Stomach (tissue), 4 donors: ENCODE results near the gene EIF4B.

Experiments
- EP300 ChIP-seq: sonication (generic); formaldehyde crosslinking; IDR thresholded peaks from one replicate; pipeline ENCODE4 v1.6.1; 2017; ENCODE audit warnings: antibody characterized with exemption
- POLR2AphosphoS5 ChIP-seq, 3 donors: sonication (generic); formaldehyde crosslinking; IDR thresholded peaks; one replicate each; pipeline ENCODE4 v1.6.1; 2016; ENCODE audit warnings: antibody characterized with exemption in 3 of 3
- TF ChIP-seq, protein P1 (sequence below), 7 experiments: fragments of 450-650 bp in 4 of 7; fragments of 200-600 bp in 3 of 7; sonication (generic) in 3 of 7; IDR thresholded peaks; one replicate each; pipeline ENCODE4 v1.5.1; 2016 to 2019; ENCODE audit warnings: antibody characterized with exemption in 7 of 7, control low read depth in 2 of 7, mild to moderate bottlenecking in 1 of 7

GRCh38 chr12:53039851-53040250 lies 33.6 kb downstream of the EIF4B start:
- TF ChIP-seq, protein P1, sequence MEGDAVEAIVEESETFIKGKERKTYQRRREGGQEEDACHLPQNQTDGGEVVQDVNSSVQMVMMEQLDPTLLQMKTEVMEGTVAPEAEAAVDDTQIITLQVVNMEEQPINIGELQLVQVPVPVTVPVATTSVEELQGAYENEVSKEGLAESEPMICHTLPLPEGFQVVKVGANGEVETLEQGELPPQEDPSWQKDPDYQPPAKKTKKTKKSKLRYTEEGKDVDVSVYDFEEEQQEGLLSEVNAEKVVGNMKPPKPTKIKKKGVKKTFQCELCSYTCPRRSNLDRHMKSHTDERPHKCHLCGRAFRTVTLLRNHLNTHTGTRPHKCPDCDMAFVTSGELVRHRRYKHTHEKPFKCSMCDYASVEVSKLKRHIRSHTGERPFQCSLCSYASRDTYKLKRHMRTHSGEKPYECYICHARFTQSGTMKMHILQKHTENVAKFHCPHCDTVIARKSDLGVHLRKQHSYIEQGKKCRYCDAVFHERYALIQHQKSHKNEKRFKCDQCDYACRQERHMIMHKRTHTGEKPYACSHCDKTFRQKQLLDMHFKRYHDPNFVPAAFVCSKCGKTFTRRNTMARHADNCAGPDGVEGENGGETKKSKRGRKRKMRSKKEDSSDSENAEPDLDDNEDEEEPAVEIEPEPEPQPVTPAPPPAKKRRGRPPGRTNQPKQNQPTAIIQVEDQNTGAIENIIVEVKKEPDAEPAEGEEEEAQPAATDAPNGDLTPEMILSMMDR (IDR thresholded peaks at IDR 0.05): no peak
- TF ChIP-seq EP300: no peak
- no peak for TF ChIP-seq POLR2AphosphoS5 (IDR thresholded peaks at IDR 0.05)
